GM18907 (cell line): ENCODE data around the gene DUOXA2.
"Not testable (repeated sequence)": the region's sequence is repeated elsewhere in the genome, so short reads cannot be mapped to it uniquely, and the experiment has no call there.

Experiments
- ATAC-seq: cut with Tn5 transposase; IDR thresholded peaks from one replicate; pipeline ENCODE4 v1.9.1; 2021; ENCODE audit warnings: mild to moderate bottlenecking, moderate library complexity; ENCODE audit not compliant: unreplicated experiment

Gene DUOXA2

GRCh38 chr15:45094358-45094730 is 19.8 kb upstream of the DUOXA2 start:
- no peak for ATAC-seq

- no peak for ATAC-seq
Observed at GRCh38 chr15:45095661-45096060, 18.5 kb upstream of the DUOXA2 start.

- no peak for ATAC-seq
Observed at GRCh38 chr15:45097466-45097865, 16.7 kb upstream of the DUOXA2 start.

- no peak for ATAC-seq
Observed at GRCh38 chr15:45099549-45100165, 14.5 kb upstream of the DUOXA2 start.

GRCh38 chr15:45100884-45101625 is 13.1 kb upstream of the DUOXA2 start:
- ATAC-seq = no peak

DNA sequence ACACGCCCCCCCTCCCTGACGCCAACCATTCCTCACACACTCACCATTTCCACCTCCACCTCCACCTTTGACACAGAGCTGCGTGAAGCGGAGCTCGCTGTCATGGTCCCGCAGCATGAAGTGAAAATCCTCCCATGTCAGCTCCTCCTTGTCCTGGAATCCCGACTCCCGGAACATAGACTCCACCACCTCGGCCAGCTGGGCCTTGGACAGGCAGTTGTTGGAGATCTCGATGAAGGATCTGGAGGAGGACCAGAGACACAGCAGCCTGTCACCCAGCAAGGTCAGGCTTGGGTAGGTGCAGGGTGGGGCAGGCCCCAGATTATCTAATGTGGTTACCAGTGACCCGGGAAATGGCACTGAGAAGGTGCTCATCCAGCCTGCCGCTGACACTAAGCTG is 12.4 kb upstream of the DUOXA2 start:
- ATAC-seq = no peak

- ATAC-seq = no peak
Observed at GRCh38 chr15:45102226-45102625, 11.9 kb upstream of the DUOXA2 start.

- ATAC-seq = not testable (repeated sequence)
Observed at GRCh38 chr15:45104170-45104569, 10.0 kb upstream of the DUOXA2 start.

GRCh38 chr15:45105586-45105985 is 8.5 kb upstream of the DUOXA2 start:
- no peak for ATAC-seq

GRCh38 chr15:45106002-45106790 is 7.9 kb upstream of the DUOXA2 start:
- ATAC-seq = no peak

GRCh38 chr15:45107941-45108630 is 6.0 kb upstream of the DUOXA2 start:
- no peak for ATAC-seq

DNA sequence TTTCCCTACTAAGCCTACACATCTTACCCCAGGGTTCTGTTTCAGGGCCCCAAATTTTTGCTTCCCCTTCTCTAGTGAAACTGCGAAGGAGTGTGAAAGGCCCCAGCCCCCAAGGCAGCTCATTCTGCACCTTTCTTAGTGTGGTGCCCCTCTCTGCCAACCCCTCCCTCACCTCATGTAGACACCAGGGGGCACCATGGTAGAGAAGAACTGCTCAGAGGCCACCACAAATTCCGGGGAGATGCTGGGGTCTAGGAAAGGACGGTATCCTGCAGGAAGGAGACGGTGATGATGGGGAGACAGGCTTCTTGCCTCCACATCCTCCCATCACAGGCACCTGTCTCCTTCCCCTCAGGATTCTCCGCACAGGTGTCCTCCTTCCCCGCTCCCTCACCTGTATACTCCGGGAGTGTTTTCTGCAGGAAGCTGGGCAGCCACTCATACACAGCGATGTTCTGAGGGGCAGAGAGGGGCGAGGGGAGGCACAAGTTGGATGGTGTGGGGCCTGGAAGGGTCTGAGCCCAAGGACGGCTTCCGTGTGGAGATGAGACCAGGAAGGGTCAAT is 3.8 kb upstream of the DUOXA2 start:
- ATAC-seq = no peak

DNA sequence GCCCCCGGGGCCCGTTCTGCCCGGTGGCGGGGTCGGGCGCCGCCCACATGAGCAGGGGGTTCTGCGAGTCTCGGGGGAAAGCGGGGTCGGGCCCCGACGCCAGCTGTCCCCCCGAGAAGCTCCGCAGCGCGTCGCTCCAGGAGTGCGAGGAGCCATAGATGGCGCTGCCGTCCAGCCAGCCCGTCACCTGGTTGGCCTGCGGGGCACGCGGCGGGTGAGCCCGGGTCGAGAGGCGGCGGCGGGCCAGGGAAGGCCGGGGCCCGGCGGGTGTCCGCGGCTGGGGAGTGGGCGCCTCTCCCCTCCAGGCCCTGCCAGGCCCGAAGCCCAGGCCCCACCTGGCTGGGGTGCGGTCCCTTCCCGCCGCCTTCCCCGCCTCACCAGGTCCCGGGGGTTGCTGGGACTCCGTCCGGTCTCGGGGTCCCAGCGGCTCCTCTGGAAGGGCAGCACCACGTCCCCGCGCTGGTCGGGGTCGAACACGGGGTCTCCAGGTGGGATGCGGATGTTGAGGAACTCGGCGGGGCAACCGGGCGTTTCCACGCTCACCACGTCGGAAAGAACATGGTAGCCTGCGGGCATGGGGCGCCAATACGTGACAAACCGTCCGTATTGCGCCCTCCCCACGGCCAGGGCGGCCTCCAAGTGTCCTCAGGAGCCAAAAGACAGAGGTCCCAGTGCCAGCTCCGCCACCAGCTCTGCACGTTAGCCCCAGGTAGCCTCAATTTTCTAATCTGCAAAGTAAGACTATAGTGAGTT is 2.6 kb upstream of the DUOXA2 start:
- no peak for ATAC-seq

GRCh38 chr15:45112143-45112590 is 2.0 kb upstream of the DUOXA2 start:
- no peak for ATAC-seq

- no peak for ATAC-seq
Observed at GRCh38 chr15:45112591-45113379, 1.3 kb upstream of the DUOXA2 start.

DNA sequence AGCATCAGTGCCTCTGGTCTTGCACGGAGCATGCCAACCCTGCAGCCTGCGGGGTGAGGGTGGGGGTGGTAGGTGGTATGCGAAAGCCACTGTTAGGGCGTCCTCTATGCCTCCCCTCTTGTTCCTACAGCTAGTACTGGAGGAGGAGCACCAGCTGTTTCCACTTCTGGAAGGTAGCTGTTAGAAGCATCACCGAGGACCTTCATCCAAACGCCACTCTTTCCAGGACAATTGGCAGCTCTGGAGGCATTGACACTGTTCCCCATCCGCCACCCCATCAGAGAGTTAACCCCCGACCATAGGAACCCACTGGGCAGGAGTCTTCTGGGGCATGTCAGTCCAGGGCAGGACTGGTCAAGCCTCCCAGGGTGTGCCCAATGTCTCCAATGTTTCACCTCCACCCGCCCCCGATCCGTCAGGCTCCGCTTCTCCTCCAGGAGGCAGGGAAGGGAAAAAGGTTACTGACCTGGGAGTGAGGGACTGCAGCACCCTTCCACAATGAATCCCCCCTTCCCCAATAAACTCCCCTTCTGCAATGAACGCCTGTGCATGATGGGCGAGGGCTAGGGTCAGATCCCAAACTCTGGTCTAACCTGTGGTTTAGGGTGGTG is 641 bp upstream of the DUOXA2 start:
- ATAC-seq = no peak

- ATAC-seq = no peak
Observed at GRCh38 chr15:45114751-45115085, 592 bp downstream of the DUOXA2 start.

GRCh38 chr15:45115312-45115820 is 1.2 kb downstream of the DUOXA2 start:
- no peak for ATAC-seq

GRCh38 chr15:45116006-45116481 is 1.9 kb downstream of the DUOXA2 start:
- no peak for ATAC-seq
